Mesenchymal stem cell (in vitro differentiated cells and primary cell): ENCODE results near the gene MCCC1.

Experiments
- DNase-seq: peaks from one replicate; pipeline ENCODE4 v3.0.0-alpha.2; 2013
- H2AFZ ChIP-seq: one replicate; pipeline ENCODE4 v1.6.1; 2013; ENCODE audit warnings: low read depth, mild to moderate bottlenecking, control low read depth, inconsistent platforms, low read length, moderate library complexity
- H2AK5ac ChIP-seq: 2 replicates; pipeline ENCODE4 v1.6.1; 2013; ENCODE audit warnings: low read length, moderate library complexity, mild to moderate bottlenecking, inconsistent platforms; ENCODE audit not compliant: severe bottlenecking
- H2BK120ac ChIP-seq: one replicate; pipeline ENCODE4 v1.6.1; 2013; ENCODE audit warnings: low read depth, mild to moderate bottlenecking, inconsistent platforms, low read length, moderate library complexity
- H2BK12ac ChIP-seq, 2 experiments: one replicate each; pipeline ENCODE4 v1.6.1; 2013; ENCODE audit warnings: inconsistent platforms in 2 of 2, low read length in 2 of 2, mild to moderate bottlenecking in 2 of 2, moderate library complexity in 2 of 2, control low read depth in 1 of 2
- H2BK15ac ChIP-seq: one replicate; pipeline ENCODE4 v1.6.1; 2013; ENCODE audit warnings: mild to moderate bottlenecking, low read depth, inconsistent platforms; ENCODE audit not compliant: poor library complexity, severe bottlenecking
- H2BK5ac ChIP-seq: 2 replicates; pipeline ENCODE4 v1.6.1; 2013; ENCODE audit warnings: low read depth, mild to moderate bottlenecking, low read length, control low read depth, inconsistent platforms; ENCODE audit not compliant: poor library complexity, severe bottlenecking
- H3K14ac ChIP-seq, 2 experiments: one replicate each; pipeline ENCODE4 v1.6.1; 2013; ENCODE audit warnings: inconsistent platforms in 2 of 2, low read length in 2 of 2, control low read depth in 1 of 2, mild to moderate bottlenecking in 1 of 2, moderate library complexity in 1 of 2
- H3K18ac ChIP-seq, 2 experiments: one replicate each; pipeline ENCODE4 v1.6.1; 2013; ENCODE audit warnings: inconsistent platforms in 2 of 2, low read length in 2 of 2, control low read depth in 1 of 2, low read depth in 1 of 2, mild to moderate bottlenecking in 1 of 2
- H3K23ac ChIP-seq, 2 experiments: one replicate each; pipeline ENCODE4 v1.6.1; 2013; ENCODE audit warnings: inconsistent platforms in 2 of 2, low read length in 2 of 2, mild to moderate bottlenecking in 2 of 2, moderate library complexity in 2 of 2, control low read depth in 1 of 2
- H3K27ac ChIP-seq: 2 replicates; pipeline ENCODE4 v1.5.1; 2013; ENCODE audit warnings: mild to moderate bottlenecking, moderate library complexity, low read length, control low read depth, inconsistent platforms; ENCODE audit not compliant: poor library complexity, severe bottlenecking
- H3K27me3 ChIP-seq, 2 experiments: 2 replicates each; pipeline versions ENCODE4 v1.6.1 to v1.7.0; 2013; ENCODE audit warnings: low read length in 2 of 2, mild to moderate bottlenecking in 2 of 2, moderate library complexity in 2 of 2, control low read depth in 1 of 2, inconsistent platforms in 1 of 2; ENCODE audit not compliant: control insufficient read depth in 1 of 2, insufficient read depth in 1 of 2
- H3K36me3 ChIP-seq, 2 experiments: 2 replicates each; pipeline versions ENCODE4 v1.6.1 to v1.7.0; 2013; ENCODE audit warnings: low read length in 2 of 2, control low read depth in 1 of 2, inconsistent platforms in 1 of 2, low read depth in 1 of 2, mild to moderate bottlenecking in 1 of 2; ENCODE audit not compliant: insufficient read depth in 2 of 2, control insufficient read depth in 1 of 2
- H3K4ac ChIP-seq, 2 experiments: one replicate each; pipeline ENCODE4 v1.6.1; 2013; ENCODE audit warnings: inconsistent platforms in 2 of 2, low read length in 2 of 2, mild to moderate bottlenecking in 2 of 2, moderate library complexity in 2 of 2, control low read depth in 1 of 2, low read depth in 1 of 2
- H3K4me1 ChIP-seq: 2 replicates; pipeline ENCODE4 v1.6.1; 2013; ENCODE audit warnings: low read depth, low read length, control low read depth; ENCODE audit not compliant: control insufficient read depth, insufficient read depth
- H3K4me2 ChIP-seq: 2 replicates; pipeline ENCODE4 v1.6.1; 2013; ENCODE audit warnings: low read length, mild to moderate bottlenecking, inconsistent platforms; ENCODE audit not compliant: poor library complexity, severe bottlenecking
- H3K4me3 ChIP-seq, 2 experiments: 2 replicates each; pipeline versions ENCODE4 v1.5.1 to v1.7.0; 2013; ENCODE audit warnings: low read length in 2 of 2, mild to moderate bottlenecking in 2 of 2, control low read depth in 1 of 2, low read depth in 1 of 2; ENCODE audit not compliant: insufficient read depth in 1 of 2
- H3K79me1 ChIP-seq: replicated peaks from 2 replicates; pipeline ENCODE4 v1.6.1; 2013; ENCODE audit warnings: mild to moderate bottlenecking, control low read depth, low read length, inconsistent platforms; ENCODE audit not compliant: poor library complexity, severe bottlenecking
- H3K9ac ChIP-seq: 2 replicates; pipeline ENCODE4 v1.7.0; 2013; ENCODE audit warnings: mild to moderate bottlenecking, low read length, moderate library complexity
- H3K9me3 ChIP-seq: 2 replicates; pipeline ENCODE4 v1.7.0; 2013; ENCODE audit warnings: mild to moderate bottlenecking, low read length; ENCODE audit not compliant: control insufficient read depth
- H4K8ac ChIP-seq: one replicate; pipeline ENCODE4 v1.6.1; 2013; ENCODE audit warnings: inconsistent platforms, mild to moderate bottlenecking, low read length, moderate library complexity
- H4K91ac ChIP-seq: one replicate; pipeline ENCODE4 v1.6.1; 2013; ENCODE audit warnings: mild to moderate bottlenecking, low read length, inconsistent platforms
- WGBS: methylation state at CpG from one replicate; pipeline ENCODE4 v1.1.7; 2013; ENCODE audit warnings: mixed read lengths; 5-methylcytosine and 5-hydroxymethylcytosine counted together

MCCC1 gene

GRCh38 chr3:183013074-183013473 is 86.2 kb downstream of the MCCC1 start:
- Histone ChIP-seq H3K79me1 (no peaks in the 10 kb centered on the region), H2BK12ac (no peak overlapping the region), H3K23ac (no peak overlapping the region), H3K14ac (no peak overlapping the region), H3K4me1 (peaks cover 5% of the 10 kb centered on the region), H3K27me3 (no peaks in the 10 kb centered on the region), H2BK120ac (no peak overlapping the region), H4K8ac (no peak overlapping the region), H2AK5ac (no peak overlapping the region), H2BK5ac (no peak overlapping the region), H3K27ac (no peak overlapping the region), H4K91ac (no peak overlapping the region), H3K36me3 (peaks cover 18 to 20% of the 10 kb centered on the region in 2 experiments), H3K9ac (no peak overlapping the region), H3K4ac (no peak overlapping the region), H2AFZ (no peak overlapping the region), H3K4me2 (no peak overlapping the region), H3K18ac (no peak overlapping the region), H2BK15ac (no peak overlapping the region), H3K4me3 (no peak overlapping the region), H3K9me3 (no peaks in the 10 kb centered on the region)
- DNase-seq, result no peak
- WGBS, result 95% methylated on average over 5 of the region's 5 CpGs

DNA sequence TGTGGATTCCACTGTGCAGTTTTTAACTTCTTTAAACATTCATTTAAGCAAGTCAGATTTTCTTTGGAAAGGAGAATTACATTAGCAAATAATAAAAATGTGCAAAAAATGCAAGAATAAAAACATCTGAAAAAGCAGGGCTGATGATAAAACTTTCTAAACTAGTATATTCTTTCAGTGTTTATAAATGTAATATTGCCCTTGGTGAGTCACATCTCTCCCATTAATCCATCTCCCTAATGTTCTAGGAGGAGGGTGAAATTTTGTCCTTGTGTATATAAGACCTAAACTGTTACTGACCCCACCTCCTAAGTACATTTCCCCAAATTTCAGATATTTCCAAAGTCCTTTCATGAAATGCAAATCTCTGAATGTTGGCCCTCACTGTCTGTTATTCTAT is 90.5 kb downstream of the MCCC1 start:
- H3K14ac ChIP-seq, result no peak overlapping the region
- no peak overlapping the region for H3K9ac ChIP-seq
- H3K36me3 ChIP-seq, result peaks cover 0 to 12% of the 10 kb centered on the region in 2 experiments
- no peak overlapping the region for H2BK12ac ChIP-seq
- no peaks in the 10 kb centered on the region for H3K9me3 ChIP-seq
- H3K18ac ChIP-seq, result no peak overlapping the region
- H2AFZ ChIP-seq, result no peak overlapping the region
- no peak overlapping the region for H2AK5ac ChIP-seq
- no peak overlapping the region for H3K4me3 ChIP-seq
- peak; percentile 5 for DNase-seq
- no peak overlapping the region for H2BK5ac ChIP-seq
- no peak overlapping the region for H3K4me2 ChIP-seq
- no peak overlapping the region for H3K27ac ChIP-seq
- H2BK15ac ChIP-seq, result no peak overlapping the region
- H3K23ac ChIP-seq, result no peak overlapping the region
- H3K27me3 ChIP-seq, result no peaks in the 10 kb centered on the region
- no peak overlapping the region for H3K4ac ChIP-seq
- H2BK120ac ChIP-seq, result no peak overlapping the region
- H3K4me1 ChIP-seq, result peaks cover 5% of the 10 kb centered on the region
- no peak overlapping the region for H4K8ac ChIP-seq
- no peaks in the 10 kb centered on the region for H3K79me1 ChIP-seq
- no peak overlapping the region for H4K91ac ChIP-seq

GRCh38 chr3:183008303-183008702 is 91.0 kb downstream of the MCCC1 start:
- Histone ChIP-seq H4K91ac (no peak overlapping the region), H3K18ac (no peak overlapping the region), H3K79me1 (no peaks in the 10 kb centered on the region), H3K4ac (no peak overlapping the region), H3K9me3 (no peaks in the 10 kb centered on the region), H3K27ac (no peak overlapping the region), H3K9ac (no peak overlapping the region), H3K4me2 (no peak overlapping the region), H4K8ac (no peak overlapping the region), H3K36me3 (peaks cover 0 to 12% of the 10 kb centered on the region in 2 experiments), H3K4me3 (no peak overlapping the region), H2BK15ac (no peak overlapping the region), H3K23ac (no peak overlapping the region), H3K27me3 (no peaks in the 10 kb centered on the region), H2BK12ac (no peak overlapping the region), H3K14ac (no peak overlapping the region), H2AFZ (no peak overlapping the region), H2AK5ac (no peak overlapping the region), H2BK120ac (no peak overlapping the region), H3K4me1 (peaks cover 5% of the 10 kb centered on the region), H2BK5ac (no peak overlapping the region)
- WGBS, result 90% methylated on average over 3 of the region's 4 CpGs
- no peak for DNase-seq

DNA sequence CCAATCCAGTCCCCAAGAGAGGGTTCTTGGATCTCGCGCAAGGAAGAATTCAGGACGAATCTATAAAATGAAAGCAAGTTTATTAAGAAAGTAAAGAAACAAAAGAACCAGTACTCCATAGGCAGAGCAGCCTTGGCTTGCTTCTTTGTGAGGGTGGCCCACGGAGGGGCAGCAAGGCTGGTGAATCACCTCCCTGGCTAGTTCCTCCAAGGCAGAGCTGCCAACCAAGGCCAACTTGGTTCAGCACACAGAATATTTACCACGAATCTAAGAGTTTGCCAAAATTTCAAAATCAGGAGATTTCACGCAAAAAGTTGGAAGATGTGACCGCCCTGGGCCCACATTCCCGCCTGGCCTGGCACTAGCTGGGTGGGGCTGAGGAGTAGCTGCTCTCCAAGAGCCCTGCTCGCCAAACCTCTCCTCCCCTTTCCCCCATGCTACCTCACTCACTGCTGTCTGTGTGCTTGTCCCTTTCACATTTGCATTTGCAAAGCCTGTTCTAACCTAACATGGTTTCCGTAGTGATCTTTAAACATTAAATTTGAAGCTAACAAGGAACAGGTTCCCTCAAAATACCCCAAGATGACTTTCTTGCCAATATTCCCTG is 92.8 kb downstream of the MCCC1 start:
- H3K27ac ChIP-seq, result no peak overlapping the region
- H4K91ac ChIP-seq, result no peak overlapping the region
- H3K4me3 ChIP-seq, result no peak overlapping the region
- H3K18ac ChIP-seq, result no peak overlapping the region
- H2AK5ac ChIP-seq, result no peak overlapping the region
- H3K23ac ChIP-seq, result no peak overlapping the region
- H3K4me2 ChIP-seq, result no peak overlapping the region
- H3K4ac ChIP-seq, result no peak overlapping the region
- no peaks in the 10 kb centered on the region for H3K27me3 ChIP-seq
- no peak overlapping the region for H2BK15ac ChIP-seq
- WGBS, result 78% methylated on average over 7 of the region's 10 CpGs
- no peaks in the 10 kb centered on the region for H3K79me1 ChIP-seq
- H3K14ac ChIP-seq, result no peak overlapping the region
- no peak overlapping the region for H2BK5ac ChIP-seq
- no peak for DNase-seq
- peak overlapping the region; percentile 46 for H4K8ac ChIP-seq
- peaks cover 5% of the 10 kb centered on the region for H3K4me1 ChIP-seq
- H2AFZ ChIP-seq, result no peak overlapping the region
- no peak overlapping the region for H2BK120ac ChIP-seq
- peaks cover 0 to 3% of the 10 kb centered on the region in 2 experiments for H3K36me3 ChIP-seq
- no peak overlapping the region for H2BK12ac ChIP-seq
- no peaks in the 10 kb centered on the region for H3K9me3 ChIP-seq
- no peak overlapping the region for H3K9ac ChIP-seq
